Natural killer cell (primary cell): ENCODE data around the gene EPHA4. TPM values are rescaled to one million over a fixed set of nuclear protein-coding genes. Genes with fewer than 3 reads are reported as not detected.
A peak's percentile ranks its signal among the peaks of the same experiment; 100 is the strongest.

Source experiments
- ATAC-seq, 3 donors: fragments of 150-1000 bp in 2 of 3; fragments of 200-7000 bp in 1 of 3; cut with Tn5 transposase; 1 replicate in 1 of 3; 2 replicates in 2 of 3; pipeline ENCODE4 v1.10.0; 2021; ENCODE audit warnings: mild to moderate bottlenecking in 2 of 3, moderate library complexity in 2 of 3
- DNase-seq, 2 donors: peaks; one replicate each; pipeline versions ENCODE4 v3.0.0 to v3.0.0-alpha.2; 2013 to 2021; ENCODE audit warnings: mixed read lengths in 1 of 2
- H3K27ac ChIP-seq: one replicate; pipeline ENCODE4 v1.5.1; 2013; ENCODE audit warnings: mild to moderate bottlenecking, low read length
- H3K27me3 ChIP-seq: one replicate; pipeline ENCODE4 v1.6.1; 2013; ENCODE audit warnings: low read length; ENCODE audit not compliant: control insufficient read depth, insufficient read depth
- H3K36me3 ChIP-seq: one replicate; pipeline ENCODE4 v1.6.1; 2013; ENCODE audit warnings: low read length; ENCODE audit not compliant: control insufficient read depth, insufficient read depth
- H3K4me1 ChIP-seq: one replicate; pipeline ENCODE4 v1.6.1; 2013; ENCODE audit warnings: low read length; ENCODE audit not compliant: control insufficient read depth, insufficient read depth
- H3K4me3 ChIP-seq: one replicate; pipeline ENCODE4 v1.5.1; 2013; ENCODE audit warnings: low read length
- H3K9me3 ChIP-seq: one replicate; pipeline ENCODE4 v1.6.1; 2013; ENCODE audit warnings: low read length; ENCODE audit not compliant: control insufficient read depth, insufficient read depth
- H3K27ac Mint-ChIP-seq, 2 donors: one replicate each; pipeline ENCODE4 v1.8.0; 2022; ENCODE audit warnings: mild to moderate bottlenecking in 2 of 2, mixed read lengths in 2 of 2, moderate library complexity in 1 of 2
- H3K27me3 Mint-ChIP-seq, 2 donors: one replicate each; pipeline ENCODE4 v1.8.0; 2022; ENCODE audit warnings: low read depth in 2 of 2, mixed read lengths in 2 of 2
- H3K36me3 Mint-ChIP-seq: one replicate; pipeline ENCODE4 v1.8.0; 2022; ENCODE audit warnings: mixed read lengths
- H3K4me1 Mint-ChIP-seq, 2 donors: one replicate each; pipeline ENCODE4 v1.8.0; 2022; ENCODE audit warnings: mixed read lengths in 2 of 2
- H3K4me3 Mint-ChIP-seq: one replicate; pipeline ENCODE4 v1.8.0; 2022; ENCODE audit warnings: mild to moderate bottlenecking, moderate library complexity, mixed read lengths
- H3K9me3 Mint-ChIP-seq, 2 donors: one replicate each; pipeline ENCODE4 v1.8.0; 2022; ENCODE audit warnings: mixed read lengths in 2 of 2
- CTCF ChIP-seq: fragments of 200-600 bp; IDR thresholded peaks from one replicate; pipeline ENCODE4 v1.8.0; 2022; ENCODE audit warnings: antibody characterized with exemption
- WGBS: methylation state at CpG from one replicate; pipeline ENCODE4 v1.1.7; 2013; ENCODE audit warnings: missing lambda C conversion rate; ENCODE audit not compliant: insufficient coverage; 5-methylcytosine and 5-hydroxymethylcytosine counted together
- intact Hi-C: fragments of 100-400 bp; cut with micrococcal nuclease; formaldehyde crosslinking; loops from one replicate; pipeline ENCODE4 v1.14.2; 2022
- total RNA-seq, 4 donors: library from RNA; stranded (reverse); fragments of 120-200 nt in 1 of 4; gene quantifications; one replicate each; pipeline versions ENCODE4 v1.2.3 to v1.2.4, GENCODE V29; 2013 to 2022

EPHA4 gene
- total RNA-seq, 3 donors from 2014 or later (not counting 1 experiment from before 2014, with no cell fraction given) = 27.2 to 48.6 (median 44.7) TPM

- Histone ChIP-seq H3K4me3 (peak overlapping the region; percentile 77), H3K27me3 (peaks cover 25% of the 10 kb centered on the region), H3K4me1 (peaks cover 43% of the 10 kb centered on the region), H3K27ac (no peak overlapping the region), H3K36me3 (no peaks in the 10 kb centered on the region), H3K9me3 (no peaks in the 10 kb centered on the region)
- under 1% methylated on average over 63 of the region's 63 CpGs for WGBS
- intact Hi-C loops = loop anchor here (2.0 to 10.0 kb wide), 5 partner anchors 41 to 1839 kb away; no protein-coding TSS in a partner anchor
- DNase-seq = peak; percentile 86 to 87
- H3K27me3 Mint-ChIP-seq = peaks cover 45 to 48% of the 10 kb centered on the region in 2 donors
- no peaks in the 10 kb centered on the region for H3K9me3 Mint-ChIP-seq
- H3K27ac Mint-ChIP-seq = peak overlapping the region; percentile 61 to 78
- peak overlapping the region; percentile 86 for H3K4me3 Mint-ChIP-seq
- ATAC-seq = peak; percentile 44 to 72 (median 58)
- peak; percentile 95 for TF ChIP-seq CTCF
- H3K4me1 Mint-ChIP-seq = peaks cover 30 to 43% of the 10 kb centered on the region in 2 donors
- no peaks in the 10 kb centered on the region for H3K36me3 Mint-ChIP-seq
Measured at GRCh38 chr2:221573430-221574230, 1.5 kb upstream of the EPHA4 start.

- Histone ChIP-seq H3K27ac (peak overlapping the region; percentile 59), H3K4me3 (peak overlapping the region; percentile 77), H3K36me3 (no peaks in the 10 kb centered on the region), H3K9me3 (no peaks in the 10 kb centered on the region), H3K27me3 (peaks cover 20% of the 10 kb centered on the region), H3K4me1 (peaks cover 43% of the 10 kb centered on the region)
- peak overlapping the region in 1 of 2 donors; percentile 96 for H3K27ac Mint-ChIP-seq
- peaks cover 45 to 50% of the 10 kb centered on the region in 2 donors for H3K27me3 Mint-ChIP-seq
- DNase-seq = peak in 1 of 2 donors; percentile 54
- ATAC-seq = peak; percentile 6 to 30 (median 9)
- no peaks in the 10 kb centered on the region for H3K9me3 Mint-ChIP-seq
- intact Hi-C loops = loop anchor here (1.0 to 10.0 kb wide), 6 partner anchors 41 to 1838 kb away; no protein-coding TSS in a partner anchor
- H3K36me3 Mint-ChIP-seq = no peaks in the 10 kb centered on the region
- TF ChIP-seq CTCF = no peak
- peaks cover 34 to 50% of the 10 kb centered on the region in 2 donors for H3K4me1 Mint-ChIP-seq
- under 1% methylated on average over 42 of the region's 42 CpGs for WGBS
- peak overlapping the region; percentile 86 for H3K4me3 Mint-ChIP-seq
Measured at GRCh38 chr2:221572821-221573429, 821 bp upstream of the EPHA4 start.

GRCh38 chr2:221571551-221572218, 419 bp downstream of the EPHA4 start:
- Mint-ChIP-seq H3K4me1 (peaks cover 34 to 60% of the 10 kb centered on the region in 2 donors), H3K9me3 (no peaks in the 10 kb centered on the region), H3K27me3 (peaks cover 34 to 40% of the 10 kb centered on the region in 2 donors), H3K36me3 (no peaks in the 10 kb centered on the region), H3K27ac (peak overlapping the region; percentile 89 to 96), H3K4me3 (peak overlapping the region; percentile 86)
- WGBS = under 1% methylated on average over 61 of the region's 61 CpGs
- no peak for TF ChIP-seq CTCF
- peaks cover 43% of the 10 kb centered on the region for H3K4me1 ChIP-seq
- H3K27me3 ChIP-seq = peaks cover 16% of the 10 kb centered on the region
- H3K36me3 ChIP-seq = peaks cover 1% of the 10 kb centered on the region
- H3K9me3 ChIP-seq = no peaks in the 10 kb centered on the region
- peak overlapping the region; percentile 70 for H3K27ac ChIP-seq
- DNase-seq (peak in 1 of 2 donors; percentile 45), ATAC-seq (peak; percentile 13 to 17 (median 15))
- peak overlapping the region; percentile 98 for H3K4me3 ChIP-seq
- intact Hi-C loops = loop anchor here (1.0 to 10.0 kb wide), 6 partner anchors 39 to 1837 kb away; no protein-coding TSS in a partner anchor
